Mucosa of descending colon (tissue), 3 donors: ENCODE data around the gene CETN1. TPM values are rescaled to one million over a fixed set of nuclear protein-coding genes. Genes with fewer than 3 reads are reported as not detected.

ENCODE experiments used
- ATAC-seq: fragments of 200-7000 bp; cut with Tn5 transposase; one replicate; pipeline ENCODE4 v1.9.1; 2020; ENCODE audit warnings: mild to moderate bottlenecking, moderate library complexity
- DNase-seq, 3 donors: peaks; one replicate each; pipeline ENCODE4 v3.0.0-alpha.2; 2020
- H3K36me3 ChIP-seq: fragments of 200-600 bp; one replicate; pipeline ENCODE4 v1.8.0; 2021; ENCODE audit warnings: low read depth, mild to moderate bottlenecking
- H3K4me1 ChIP-seq: fragments of 200-600 bp; one replicate; pipeline ENCODE4 v1.8.0; 2021; ENCODE audit warnings: low read depth, mild to moderate bottlenecking
- H3K4me3 ChIP-seq: fragments of 200-600 bp; one replicate; pipeline ENCODE4 v1.8.0; 2021; ENCODE audit warnings: mild to moderate bottlenecking
- H3K9me3 ChIP-seq: fragments of 200-600 bp; one replicate; pipeline ENCODE4 v1.8.0; 2021; ENCODE audit warnings: mild to moderate bottlenecking
- CTCF ChIP-seq: fragments of 200-600 bp; IDR thresholded peaks from one replicate; pipeline ENCODE4 v1.8.0; 2022; ENCODE audit warnings: antibody characterized with exemption, mild to moderate bottlenecking
- intact Hi-C, 2 donors: fragments of 100-400 bp; cut with DNase I in 1 of 2; cut with micrococcal nuclease in 1 of 2; formaldehyde crosslinking; loops; one replicate each; pipeline versions ENCODE4 v1.11.0 to v1.11.1; 2022; cut with DNase I, micrococcal nuclease
- total RNA-seq, 3 donors: library from RNA; stranded (reverse); fragmentation: NEBNext Ultra II Directional in 2 of 3; extraction: Animal tissue kit (Norgen Biotek cat#: 25700) in 2 of 3; gene quantifications; one replicate each; pipeline versions ENCODE4 v1.2.1 to v1.2.4, GENCODE V29; 2021 to 2023
- donor health status: DM: no; HTN: no; CAD: no; lungs with moderate emphysema.
- donor health status: DM: no; HTN: no; CAD: no.
- donor health status: DM: no; HTN: yes; CAD: no.

The CETN1 gene
- total RNA-seq, 3 donors from 2014 or later: not detected

DNA sequence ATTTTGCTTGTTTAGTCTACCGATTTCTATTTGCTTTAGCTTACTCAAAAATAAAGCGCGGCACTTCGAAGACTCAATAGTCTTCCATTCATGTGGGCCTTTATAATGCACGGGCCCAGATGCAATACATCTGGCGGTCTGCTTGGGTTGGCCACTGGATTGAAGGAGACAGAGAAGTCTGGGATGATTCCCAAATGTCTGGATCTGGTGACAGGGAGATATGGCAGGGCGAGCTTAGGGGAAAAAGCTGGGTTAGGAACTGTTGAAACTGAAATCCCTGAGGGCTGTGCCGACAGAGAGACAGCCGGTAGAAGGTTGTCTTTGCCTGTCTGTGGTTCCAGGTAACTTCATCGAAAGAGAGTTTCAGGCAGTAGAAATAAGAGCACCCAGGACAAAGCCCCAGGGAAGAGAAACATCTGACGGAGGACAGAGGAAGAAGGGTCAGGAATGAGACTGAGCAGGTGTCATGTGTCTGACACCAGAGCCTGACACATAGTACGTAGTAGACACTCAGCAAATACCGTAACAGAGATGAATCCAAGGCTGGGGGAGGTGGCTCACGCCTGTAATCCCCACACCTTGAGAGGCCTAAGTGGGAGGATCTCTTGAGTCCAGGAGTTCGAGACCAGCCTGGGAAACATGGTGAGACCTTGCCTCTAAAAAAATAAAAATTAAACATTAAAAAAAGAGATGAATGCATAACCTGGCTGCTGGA lies 30.2 kb downstream of the CETN1 start:
- ATAC-seq (no peak), DNase-seq (no peak)
- intact Hi-C loops: loop anchor here (10.0 kb wide), 2 partner anchors 316 to 326 kb away; no protein-coding TSS in a partner anchor
- Histone ChIP-seq H3K36me3 (no peaks in the 10 kb centered on the region), H3K9me3 (no peaks in the 10 kb centered on the region), H3K4me1 (no peaks in the 10 kb centered on the region), H3K4me3 (no peak overlapping the region)
- no peak for TF ChIP-seq CTCF

DNA sequence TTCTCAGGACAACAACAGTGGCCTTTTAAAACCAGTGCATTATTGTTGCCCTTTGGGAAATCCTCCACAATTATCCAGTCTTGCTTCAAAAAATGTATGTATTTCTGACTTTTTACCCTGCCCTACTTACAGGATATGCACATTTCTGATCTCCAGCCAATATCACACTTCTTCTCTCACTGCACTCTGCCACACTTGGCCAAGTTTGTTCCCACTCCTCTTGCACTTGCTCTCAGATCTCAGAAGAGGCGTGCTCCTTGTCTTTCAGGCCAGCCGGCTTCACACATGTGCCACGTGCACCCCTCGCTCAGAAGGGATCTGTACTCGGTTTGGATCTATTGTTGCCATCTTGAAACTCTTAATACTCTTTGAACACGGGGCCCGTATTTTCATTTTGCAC lies 32.0 kb downstream of the CETN1 start:
- no peak for TF ChIP-seq CTCF
- intact Hi-C loops: loop anchor here (10.0 kb wide), 2 partner anchors 317 to 327 kb away; no protein-coding TSS in a partner anchor

DNA sequence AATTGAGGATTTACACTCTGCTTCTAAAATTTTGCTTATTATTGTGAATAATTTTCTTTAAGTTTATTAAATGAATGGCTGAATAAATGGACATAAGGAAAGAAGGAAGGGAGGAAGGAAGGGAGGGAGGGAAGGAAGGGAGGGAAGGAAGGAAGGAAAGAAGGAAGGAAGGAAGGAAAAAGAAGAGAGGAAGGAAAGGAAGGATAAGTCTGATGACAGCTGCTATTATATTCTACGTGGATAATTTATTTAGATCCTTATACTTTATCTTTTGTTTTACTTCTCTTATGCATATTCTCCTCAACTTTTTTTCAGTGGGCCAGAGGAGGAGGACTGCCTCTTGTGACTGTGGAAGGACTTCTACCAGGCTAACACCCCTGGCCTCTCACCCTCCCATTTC lies 34.0 kb downstream of the CETN1 start:
- Histone ChIP-seq H3K9me3 (no peaks in the 10 kb centered on the region), H3K36me3 (no peaks in the 10 kb centered on the region), H3K4me1 (no peaks in the 10 kb centered on the region), H3K4me3 (no peak overlapping the region)
- no peak for ATAC-seq
- intact Hi-C loops: loop anchor here (10.0 kb wide), 2 partner anchors 319 to 329 kb away; no protein-coding TSS in a partner anchor
- DNase-seq: no peak
- TF ChIP-seq CTCF: no peak

More for the DNA sequence above, 32.0 kb downstream of the CETN1 start:
- Histone ChIP-seq H3K36me3 (no peaks in the 10 kb centered on the region), H3K4me3 (no peak overlapping the region), H3K9me3 (no peaks in the 10 kb centered on the region), H3K4me1 (no peaks in the 10 kb centered on the region)
- DNase-seq (no peak), ATAC-seq (no peak)

DNA sequence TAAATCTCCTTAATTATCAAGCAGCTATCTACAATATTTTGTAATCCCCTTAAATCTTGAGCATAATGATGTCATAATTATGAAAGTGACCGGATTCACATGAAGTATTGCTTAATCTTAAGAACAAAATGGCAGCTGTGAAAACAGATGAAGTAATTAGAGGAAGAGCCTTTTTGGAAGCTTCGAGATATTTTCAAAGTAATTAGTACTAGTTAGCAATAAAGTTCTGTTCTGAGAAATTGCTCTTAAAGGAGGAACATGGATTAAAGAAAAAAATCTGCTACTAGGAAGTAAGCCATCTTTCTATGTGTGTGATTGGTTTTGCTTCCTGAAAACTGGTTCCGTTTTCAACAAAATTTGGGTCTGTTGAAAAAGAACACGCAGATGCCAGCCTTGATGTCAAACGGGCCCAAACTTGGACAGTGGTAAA lies 34.9 kb downstream of the CETN1 start:
- intact Hi-C loops: loop anchor here (10.0 kb wide), 2 partner anchors 320 to 330 kb away; no protein-coding TSS in a partner anchor
- no peaks in the 10 kb centered on the region for H3K4me1 ChIP-seq
- ATAC-seq (no peak), DNase-seq (no peak)
- TF ChIP-seq CTCF: no peak
- no peaks in the 10 kb centered on the region for H3K9me3 ChIP-seq
- H3K4me3 ChIP-seq: no peak overlapping the region
- no peaks in the 10 kb centered on the region for H3K36me3 ChIP-seq

DNA sequence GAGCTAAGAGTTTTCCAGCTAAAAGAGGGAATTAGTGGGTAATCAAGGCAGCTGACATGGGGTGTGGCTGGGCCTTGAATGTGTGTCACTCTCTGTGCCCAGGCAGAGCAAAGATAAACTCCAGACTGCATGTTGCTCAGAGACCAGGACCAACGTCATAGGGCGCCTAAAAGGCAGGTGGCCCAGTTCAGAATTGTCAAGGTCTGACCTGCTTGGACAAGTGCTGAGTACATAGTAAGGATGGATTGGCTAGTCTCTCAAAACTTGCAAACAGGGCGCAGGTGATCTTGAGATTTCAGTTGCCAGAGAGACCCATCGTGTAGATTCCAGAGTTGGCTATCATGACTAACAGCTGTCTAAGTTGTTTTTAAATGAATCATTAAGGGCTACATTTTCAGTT lies 35.6 kb downstream of the CETN1 start:
- Histone ChIP-seq H3K9me3 (no peaks in the 10 kb centered on the region), H3K36me3 (no peaks in the 10 kb centered on the region), H3K4me1 (no peaks in the 10 kb centered on the region), H3K4me3 (no peak overlapping the region)
- TF ChIP-seq CTCF: no peak
- no peak for ATAC-seq
- DNase-seq: no peak
- intact Hi-C loops: loop anchor here (10.0 kb wide), 2 partner anchors 321 to 331 kb away; no protein-coding TSS in a partner anchor
